Upper lobe of left lung (tissue), 6 donors: ENCODE measurements around the gene ROCK2. TPM values are rescaled to one million over a fixed set of nuclear protein-coding genes. Genes with fewer than 3 reads are reported as not detected.

Source experiments
- ATAC-seq, 2 donors: fragments of 200-7000 bp; cut with Tn5 transposase; one replicate each; pipeline ENCODE4 v1.9.1; 2022; ENCODE audit warnings: mild to moderate bottlenecking in 2 of 2, moderate library complexity in 2 of 2; ENCODE audit not compliant: low FRiP score in 2 of 2
- DNase-seq, 2 donors: peaks; one replicate each; pipeline ENCODE4 v3.0.0-alpha.2; 2019 to 2020
- H3K27ac ChIP-seq, 4 donors: fragments of 200-600 bp; sonication (generic); one replicate each; pipeline ENCODE4 v1.5.1; 2016 to 2019
- H3K27me3 ChIP-seq, 4 donors: fragments of 200-600 bp; sonication (generic); one replicate each; pipeline ENCODE4 v1.5.1; 2017 to 2019
- H3K36me3 ChIP-seq, 4 donors: fragments of 200-600 bp; sonication (generic); one replicate each; pipeline ENCODE4 v1.5.1; 2016 to 2019
- H3K4me1 ChIP-seq, 4 donors: fragments of 200-600 bp; sonication (generic); one replicate each; pipeline ENCODE4 v1.5.1; 2018 to 2019
- H3K4me3 ChIP-seq, 4 donors: fragments of 200-600 bp; sonication (generic); one replicate each; pipeline ENCODE4 v1.5.1; 2017 to 2019; ENCODE audit warnings: mild to moderate bottlenecking in 2 of 4, moderate library complexity in 1 of 4
- H3K9me3 ChIP-seq, 4 donors: fragments of 200-600 bp; sonication (generic); one replicate each; pipeline ENCODE4 v1.5.1; 2018 to 2019
- CTCF ChIP-seq, 6 experiments: fragments of 450-650 bp in 4 of 6; fragments of 200-600 bp in 2 of 6; sonication (generic) in 2 of 6; IDR thresholded peaks; one replicate each; pipeline ENCODE4 v1.5.1; 2016 to 2019; ENCODE audit warnings: antibody characterized with exemption in 6 of 6
- EP300 ChIP-seq, 4 donors: sonication (generic); formaldehyde crosslinking; IDR thresholded peaks; one replicate each; pipeline ENCODE4 v1.5.1; 2017; ENCODE audit warnings: antibody characterized with exemption in 4 of 4, control low read depth in 2 of 4
- POLR2A ChIP-seq, 4 donors: fragments of 450-650 bp; IDR thresholded peaks; one replicate each; pipeline ENCODE4 v1.5.1; 2016 to 2017; ENCODE audit warnings: antibody characterized with exemption in 4 of 4, mild to moderate bottlenecking in 2 of 4
- POLR2AphosphoS5 ChIP-seq, 2 donors: sonication (generic); formaldehyde crosslinking; IDR thresholded peaks; one replicate each; pipeline ENCODE4 v1.5.1; 2017; ENCODE audit warnings: antibody characterized with exemption in 2 of 2
- WGBS, 2 donors: methylation state at CpG; one replicate each; pipeline ENCODE4 v1.1.5; 2017 to 2018; 5-methylcytosine and 5-hydroxymethylcytosine counted together
- total RNA-seq, 6 donors: library from RNA; depleted of rRNA in 4 of 6; stranded (reverse); fragments of >200 nt in 4 of 6; gene quantifications; one replicate each; pipeline versions ENCODE4 v1.1.0 to v1.2.1, GENCODE V29; 2016 to 2021
- donor health status: DM: no; HTN: no; CAD: no; lungs with moderate emphysema.
- donor health status: DM: no; HTN: yes; CAD: no; lungs with severe emphysema.

Gene ROCK2
- total RNA-seq, 6 donors from 2014 or later: 37.6 to 99.7 (median 56.2) TPM

GRCh38 chr2:11140492-11140891 lies 203.9 kb downstream of the ROCK2 start:
- H3K36me3 ChIP-seq: no peaks in the 10 kb centered on the region
- TF ChIP-seq POLR2AphosphoS5 (IDR thresholded peaks at IDR 0.05) (no peak), POLR2A (IDR thresholded peaks at IDR 0.05) (no peak), CTCF (IDR thresholded peaks at IDR 0.05) (no peak), EP300 (IDR thresholded peaks at IDR 0.05) (no peak)

GRCh38 chr2:11134349-11134748 lies 210.1 kb downstream of the ROCK2 start:
- TF ChIP-seq POLR2A (IDR thresholded peaks at IDR 0.05) (no peak), EP300 (IDR thresholded peaks at IDR 0.05) (no peak), CTCF (IDR thresholded peaks at IDR 0.05) (no peak), POLR2AphosphoS5 (IDR thresholded peaks at IDR 0.05) (no peak)
- H3K36me3 ChIP-seq: no peaks in the 10 kb centered on the region
- WGBS, 2 donors: 70 to 72% methylated on average over 5 of the region's 5 CpGs
- ATAC-seq (no peak), DNase-seq (no peak)
- no peaks in the 10 kb centered on the region for H3K9me3 ChIP-seq
- peaks cover 0 to 3% (median 0%) of the 10 kb centered on the region in 4 donors for H3K27me3 ChIP-seq
- no peak overlapping the region for H3K27ac ChIP-seq
- H3K4me3 ChIP-seq: no peak overlapping the region
- H3K4me1 ChIP-seq: peaks cover 10 to 26% (median 22%) of the 10 kb centered on the region in 4 donors

More at GRCh38 chr2:11140492-11140891, 203.9 kb downstream of the ROCK2 start:
- no peak for DNase-seq
- 80 to 87% methylated on average over 4 of the region's 4 CpGs for WGBS, 2 donors
- Histone ChIP-seq H3K4me3 (no peak overlapping the region), H3K4me1 (no peaks in the 10 kb centered on the region), H3K27ac (no peak overlapping the region), H3K27me3 (no peaks in the 10 kb centered on the region), H3K9me3 (no peaks in the 10 kb centered on the region)
- no peak for ATAC-seq

- H3K27me3 ChIP-seq: peaks cover 0 to 3% (median 0%) of the 10 kb centered on the region in 4 donors
- H3K27ac ChIP-seq: no peak overlapping the region
- H3K4me1 ChIP-seq: peaks cover 10 to 28% (median 23%) of the 10 kb centered on the region in 4 donors
- WGBS, 2 donors: 70 to 80% methylated on average over 8 of the region's 8 CpGs
- TF ChIP-seq EP300 (IDR thresholded peaks at IDR 0.05) (no peak), CTCF (IDR thresholded peaks at IDR 0.05) (no peak), POLR2A (IDR thresholded peaks at IDR 0.05) (no peak)
- peak overlapping the region in 2 of 4 donors; percentile 43 to 54 for H3K4me3 ChIP-seq
- DNase-seq: no peak
- no peak for ATAC-seq
- H3K9me3 ChIP-seq: no peaks in the 10 kb centered on the region
- no peaks in the 10 kb centered on the region for H3K36me3 ChIP-seq
These were observed 210.5 kb downstream of the ROCK2 start for GRCh38 chr2:11133936-11134320.

GRCh38 chr2:11133238-11133935 lies 211.0 kb downstream of the ROCK2 start:
- Histone ChIP-seq H3K27ac (peak overlapping the region in 2 of 4 donors; percentile 62 to 63), H3K9me3 (no peaks in the 10 kb centered on the region), H3K36me3 (no peaks in the 10 kb centered on the region), H3K4me1 (peaks cover 13 to 29% (median 26%) of the 10 kb centered on the region in 4 donors), H3K27me3 (peaks cover 0 to 3% (median 0%) of the 10 kb centered on the region in 4 donors), H3K4me3 (peak overlapping the region; percentile 9 to 58 (median 48))
- ATAC-seq (peak; percentile 7 to 30), DNase-seq (peak in 1 of 2 donors; percentile 88)
- TF ChIP-seq POLR2AphosphoS5 (IDR thresholded peaks at IDR 0.05) (no peak), CTCF (IDR thresholded peaks at IDR 0.05) (no peak), EP300 (IDR thresholded peaks at IDR 0.05) (no peak), POLR2A (IDR thresholded peaks at IDR 0.05) (no peak)
- 34% methylated on average over 13 to 24 of the region's 25 CpGs for WGBS, 2 donors
